ENCODE data around the gene SLC49A3. TPM values are rescaled to one million over a fixed set of nuclear protein-coding genes. Genes with fewer than 3 reads are reported as not detected.
"Not testable (repeated sequence)": the region's sequence is repeated elsewhere in the genome, so short reads cannot be mapped to it uniquely, and the experiment has no call there.

Gene SLC49A3
- total RNA-seq, 1 experiment from 2014 or later, result not detected

- H3K4me1 ChIP-seq (ENCODE audit: insufficient read depth, low read length), result no peaks in the 10 kb centered on the region
- peaks cover 8% of the 10 kb centered on the region; the same call in 1 of the 2 replicates for H3K27me3 ChIP-seq (ENCODE audit: low read length)
- no peaks in the 10 kb centered on the region for H3K9me3 ChIP-seq (ENCODE audit: low read length)
- no peak overlapping the region for H3K9ac ChIP-seq (ENCODE audit: low read length)
- H3K27ac ChIP-seq (ENCODE audit: low read length), result no peak overlapping the region
- no peak overlapping the region for H3K4me2 ChIP-seq (ENCODE audit: low read length)
- no peak overlapping the region for H3K4me3 ChIP-seq (ENCODE audit: low read length)
- no peaks in the 10 kb centered on the region for H3K36me3 ChIP-seq (ENCODE audit: low read depth, low read length)
- ChIA-PET CTCF (no interaction called here), POLR2A (ENCODE audit: unreplicated experiment) (no interaction called here)
- H3K9me2 ChIP-seq (replicated peaks; ENCODE audit: low read length), result no peaks in the 10 kb centered on the region
- H3F3A ChIP-seq (ENCODE audit: low read length, unreplicated experiment), result no peaks in the 10 kb centered on the region
- no peaks in the 10 kb centered on the region for H3K79me2 ChIP-seq (ENCODE audit: low read length)
- ATAC-seq (no peak), DNase-seq (no peak)
- H2AFZ ChIP-seq (ENCODE audit: low read length), result no peak overlapping the region
- no peak for TF ChIP-seq CTCF (conservative IDR thresholded peaks at IDR 0.05; ENCODE audit: low read depth, low read length)
- no peak for TF ChIP-seq EZH2 (IDR thresholded peaks at IDR 0.05; ENCODE audit: low read length, unreplicated experiment)
- no peak for TF ChIP-seq EZH2phosphoT487 (IDR thresholded peaks at IDR 0.05; ENCODE audit: borderline replicate concordance, low read length)
- BruUV-seq (replicated peaks), result no TSS peak
- intact Hi-C loops (cut with micrococcal nuclease), result no loop called here
- H4K20me1 ChIP-seq (ENCODE audit: low read length), result no peaks in the 10 kb centered on the region
Observed at GRCh38 chr4:635851-636627, 52.9 kb downstream of the SLC49A3 start.

DNA sequence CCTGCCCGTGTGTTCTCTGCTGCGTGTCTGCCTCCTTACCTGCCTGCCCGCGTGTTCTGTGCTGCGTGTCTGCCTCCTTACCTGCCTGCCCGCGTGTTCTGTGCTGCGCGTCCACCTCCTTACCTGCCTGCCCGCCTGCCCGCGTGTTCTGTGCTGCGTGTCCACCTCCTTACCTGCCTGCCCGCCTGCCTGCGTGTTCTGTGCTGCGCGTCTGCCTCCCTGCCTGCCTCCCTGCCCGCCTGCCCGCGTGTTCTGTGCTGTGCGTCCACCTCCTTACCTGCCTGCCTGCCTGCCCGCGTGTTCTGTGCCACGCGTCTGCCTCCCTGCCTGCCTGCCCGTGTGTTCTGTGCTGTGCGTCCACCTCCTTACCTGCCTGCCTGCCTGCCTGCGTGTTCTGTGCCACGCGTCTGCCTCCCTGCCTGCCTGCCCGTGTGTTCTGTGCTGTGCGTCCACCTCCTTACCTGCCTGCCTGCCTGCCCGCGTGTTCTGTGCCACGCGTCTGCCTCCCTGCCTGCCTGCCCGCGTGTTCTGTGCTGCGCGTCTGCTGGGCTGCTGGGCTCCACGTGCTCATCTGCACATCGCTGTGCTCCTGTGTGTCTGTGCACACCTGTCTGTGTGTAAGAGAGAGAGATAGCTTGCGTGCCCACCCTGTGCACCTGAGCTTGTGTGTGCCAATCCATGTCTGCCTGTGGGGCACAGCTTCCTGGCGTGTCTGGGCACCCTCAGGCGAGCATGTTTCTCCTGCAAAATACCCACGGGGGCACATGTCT is 53.7 kb downstream of the SLC49A3 start:
- H3K4me2 ChIP-seq (ENCODE audit: low read length); intact Hi-C loops (cut with micrococcal nuclease); H3K9me3 ChIP-seq (ENCODE audit: low read length); POLR2A ChIA-PET (ENCODE audit: unreplicated experiment); H3F3A ChIP-seq (ENCODE audit: low read length, unreplicated experiment); H3K4me3 ChIP-seq (ENCODE audit: low read length); CTCF ChIA-PET; H3K79me2 ChIP-seq (ENCODE audit: low read length); H3K36me3 ChIP-seq (ENCODE audit: low read depth, low read length); H2AFZ ChIP-seq (ENCODE audit: low read length); ATAC-seq; H3K27ac ChIP-seq (ENCODE audit: low read length); H3K9ac ChIP-seq (ENCODE audit: low read length); H3K9me2 ChIP-seq (replicated peaks; ENCODE audit: low read length); DNase-seq; H3K4me1 ChIP-seq (ENCODE audit: insufficient read depth, low read length); H3K27me3 ChIP-seq (ENCODE audit: low read length); H4K20me1 ChIP-seq (ENCODE audit: low read length); BruUV-seq (replicated peaks): not testable (repeated sequence)

- no TSS peak for BruUV-seq (replicated peaks)
- TF ChIP-seq EZH2 (IDR thresholded peaks at IDR 0.05; ENCODE audit: low read length, unreplicated experiment), result no peak
- TF ChIP-seq CTCF (conservative IDR thresholded peaks at IDR 0.05; ENCODE audit: low read depth, low read length), result no peak
- no peak for TF ChIP-seq EZH2phosphoT487 (IDR thresholded peaks at IDR 0.05; ENCODE audit: borderline replicate concordance, low read length)
- Histone ChIP-seq H2AFZ (ENCODE audit: low read length) (no peak overlapping the region), H3K27me3 (ENCODE audit: low read length) (peaks cover 8% of the 10 kb centered on the region; the same call in 1 of the 2 replicates), H3K27ac (ENCODE audit: low read length) (no peak overlapping the region), H4K20me1 (ENCODE audit: low read length) (no peaks in the 10 kb centered on the region), H3K36me3 (ENCODE audit: low read depth, low read length) (no peaks in the 10 kb centered on the region), H3F3A (ENCODE audit: low read length, unreplicated experiment) (no peaks in the 10 kb centered on the region), H3K9ac (ENCODE audit: low read length) (no peak overlapping the region), H3K4me3 (ENCODE audit: low read length) (no peak overlapping the region), H3K9me3 (ENCODE audit: low read length) (no peaks in the 10 kb centered on the region), H3K9me2 (replicated peaks; ENCODE audit: low read length) (no peaks in the 10 kb centered on the region), H3K4me2 (ENCODE audit: low read length) (no peak overlapping the region), H3K79me2 (ENCODE audit: low read length) (no peaks in the 10 kb centered on the region), H3K4me1 (ENCODE audit: insufficient read depth, low read length) (no peaks in the 10 kb centered on the region)
- POLR2A ChIA-PET (ENCODE audit: unreplicated experiment), result no interaction called here
- CTCF ChIA-PET, result no interaction called here
- DNase-seq, result no peak
- intact Hi-C loops (cut with micrococcal nuclease), result no loop called here
- no peak for ATAC-seq
Observed at GRCh38 chr4:634599-634985, 54.4 kb downstream of the SLC49A3 start.
